ENCODE results near the gene UBE4A. TPM values are rescaled to one million over a fixed set of nuclear protein-coding genes. Genes with fewer than 3 reads are reported as not detected.
A peak's percentile ranks its signal among the peaks of the same experiment; 100 is the strongest.

Gene UBE4A
- total and polyA plus RNA-seq, 9 of the 15 experiments (the other 6 are each of a cell fraction or from before 2014, with no cell fraction given): 13.5 to 45.2 (median 26.8) TPM

- no peak for TF ChIP-seq ZNF280A (IDR thresholded peaks at IDR 0.05; ENCODE audit: low read depth, partially characterized antibody)
- no peak for TF ChIP-seq HSF4 (CRISPR knock-in tag; IDR thresholded peaks at IDR 0.05; ENCODE audit: borderline replicate concordance)
- TF ChIP-seq NR4A1 (CRISPR knock-in tag; IDR thresholded peaks at IDR 0.05): no peak
- peak; percentile 74; the same call in 1 of the 2 replicates for TF ChIP-seq NR4A1 (tag; IDR thresholded peaks at IDR 0.05)
- TF ChIP-seq PHF21A (IDR thresholded peaks at IDR 0.05; ENCODE audit: borderline replicate concordance, low read depth): peak; percentile 62; the same call in 1 of the 2 replicates
- peak; percentile 43 for TF ChIP-seq CHD2 (IDR thresholded peaks at IDR 0.05; ENCODE audit: low read depth, low read length)
- TF ChIP-seq NCOA6 (IDR thresholded peaks at IDR 0.05): peak; percentile 75; the same call in 1 of the 2 replicates
- TF ChIP-seq PML (IDR thresholded peaks at IDR 0.05; ENCODE audit: low read length): peak; percentile 56; the same call in 1 of the 2 replicates
- no peak for TF ChIP-seq MAFG (tag; conservative IDR thresholded peaks at IDR 0.05)
- TF ChIP-seq CEBPB (tag; IDR thresholded peaks at IDR 0.05): no peak
- TF ChIP-seq BDP1 (IDR thresholded peaks at IDR 0.05; ENCODE audit: insufficient read depth, insufficient read length): no peak
- 0 out of 2 replicates have a peak, but pooled peaks have one; percentile 82 for TF ChIP-seq RBM14 (IDR thresholded peaks at IDR 0.05; ENCODE audit: borderline replicate concordance, insufficient read depth, low read depth, low read length)
- no peak for TF ChIP-seq SFPQ (IDR thresholded peaks at IDR 0.05; ENCODE audit: low read depth, low read length)
- TF ChIP-seq ADNP (tag; IDR thresholded peaks at IDR 0.05): no peak
- TF ChIP-seq XRCC3 (IDR thresholded peaks at IDR 0.05): no peak
- no peak for TF ChIP-seq SRSF1 (IDR thresholded peaks at IDR 0.05; ENCODE audit: low read depth, low read length)
- no peak for TF ChIP-seq ILF3 (IDR thresholded peaks at IDR 0.05; ENCODE audit: borderline replicate concordance)
- no peak for TF ChIP-seq ZNF146 (CRISPR knock-in tag; IDR thresholded peaks at IDR 0.05; ENCODE audit: unreplicated experiment)
- peak; percentile 82 for TF ChIP-seq CREB1 (IDR thresholded peaks at IDR 0.05)
- TF ChIP-seq CREB1 (CRISPR knock-in tag; IDR thresholded peaks at IDR 0.05): peak; percentile 87
- no peak for TF ChIP-seq ZNF57 (CRISPR knock-in tag; IDR thresholded peaks at IDR 0.05)
- no peak for TF ChIP-seq CHD4 (IDR thresholded peaks at IDR 0.05; ENCODE audit: insufficient read depth, insufficient replicate concordance, low read depth, low read length, poor library complexity, severe bottlenecking)
- peak; percentile 92 for TF ChIP-seq MAX (CRISPR knock-in tag; IDR thresholded peaks at IDR 0.05)
- no peak for TF ChIP-seq ELF4 (CRISPR knock-in tag; IDR thresholded peaks at IDR 0.05)
- peak; percentile 79 for TF ChIP-seq L3MBTL2 (IDR thresholded peaks at IDR 0.05)
- peak; percentile 83; the same call in 1 of the 2 replicates for TF ChIP-seq TOE1 (IDR thresholded peaks at IDR 0.05; ENCODE audit: borderline replicate concordance)
- peak; percentile 69; the same call in 1 of the 2 replicates for TF ChIP-seq TOE1 (CRISPR knock-in tag; IDR thresholded peaks at IDR 0.05; ENCODE audit: borderline replicate concordance, low read depth)
Observed at GRCh38 chr11:118435893-118436624, 76.7 kb downstream of the UBE4A start, which contains the start of gene KMT2A (continued).

Measured in K562 (cell line).